ENCODE data around the gene TMPRSS12. TPM values are rescaled to one million over a fixed set of nuclear protein-coding genes. Genes with fewer than 3 reads are reported as not detected.
"Not testable (repeated sequence)": the region's sequence is repeated elsewhere in the genome, so short reads cannot be mapped to it uniquely, and the experiment has no call there.

Gene TMPRSS12
- total RNA-seq, 4 donors from 2014 or later: 0.34 TPM; not detected in 3

DNA sequence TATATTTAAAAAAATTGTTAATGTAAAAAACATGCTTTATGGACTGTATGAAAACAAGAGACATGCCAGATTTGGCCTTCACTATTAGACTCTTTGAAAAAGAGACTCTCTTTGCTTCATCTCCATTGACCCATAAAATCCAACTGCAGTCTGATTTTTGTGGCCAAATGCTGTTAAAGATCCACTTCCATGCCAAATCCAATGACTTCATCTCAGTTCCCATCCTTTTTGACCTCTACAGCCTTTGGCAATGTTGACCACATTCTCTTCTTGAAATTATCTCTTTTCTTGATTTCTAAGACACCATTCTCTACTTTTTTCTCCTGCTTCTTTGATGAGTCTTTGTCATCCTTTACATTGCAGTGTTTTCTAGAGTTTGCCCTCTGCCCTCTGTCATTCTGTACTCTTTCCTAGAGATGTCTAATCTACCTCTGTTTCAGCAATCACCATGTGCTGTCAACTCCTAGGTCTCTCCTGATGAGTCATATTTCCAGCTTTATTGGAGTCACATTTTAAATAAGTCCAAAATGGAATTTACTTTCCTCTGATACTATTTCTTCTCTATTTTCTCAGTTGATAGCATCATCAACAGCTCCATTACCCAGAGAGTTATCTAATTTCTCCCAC, 2.4 kb downstream of the TMPRSS12 start:
- H3K27ac ChIP-seq: no peak overlapping the region
- TF ChIP-seq, protein P1, sequence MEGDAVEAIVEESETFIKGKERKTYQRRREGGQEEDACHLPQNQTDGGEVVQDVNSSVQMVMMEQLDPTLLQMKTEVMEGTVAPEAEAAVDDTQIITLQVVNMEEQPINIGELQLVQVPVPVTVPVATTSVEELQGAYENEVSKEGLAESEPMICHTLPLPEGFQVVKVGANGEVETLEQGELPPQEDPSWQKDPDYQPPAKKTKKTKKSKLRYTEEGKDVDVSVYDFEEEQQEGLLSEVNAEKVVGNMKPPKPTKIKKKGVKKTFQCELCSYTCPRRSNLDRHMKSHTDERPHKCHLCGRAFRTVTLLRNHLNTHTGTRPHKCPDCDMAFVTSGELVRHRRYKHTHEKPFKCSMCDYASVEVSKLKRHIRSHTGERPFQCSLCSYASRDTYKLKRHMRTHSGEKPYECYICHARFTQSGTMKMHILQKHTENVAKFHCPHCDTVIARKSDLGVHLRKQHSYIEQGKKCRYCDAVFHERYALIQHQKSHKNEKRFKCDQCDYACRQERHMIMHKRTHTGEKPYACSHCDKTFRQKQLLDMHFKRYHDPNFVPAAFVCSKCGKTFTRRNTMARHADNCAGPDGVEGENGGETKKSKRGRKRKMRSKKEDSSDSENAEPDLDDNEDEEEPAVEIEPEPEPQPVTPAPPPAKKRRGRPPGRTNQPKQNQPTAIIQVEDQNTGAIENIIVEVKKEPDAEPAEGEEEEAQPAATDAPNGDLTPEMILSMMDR (IDR thresholded peaks at IDR 0.05): no peak
- TF ChIP-seq POLR2AphosphoS5 (IDR thresholded peaks at IDR 0.05): no peak
- no peak for TF ChIP-seq EP300 (IDR thresholded peaks at IDR 0.05)
- TF ChIP-seq POLR2A (IDR thresholded peaks at IDR 0.05): no peak
- no peak overlapping the region for H3K4me3 ChIP-seq
- H3K9me3 ChIP-seq: no peaks in the 10 kb centered on the region
- DNase-seq (ENCODE audit: low spot score in 2 of 2): no peak
- H3K36me3 ChIP-seq: no peaks in the 10 kb centered on the region
- no peaks in the 10 kb centered on the region for H3K27me3 ChIP-seq
- H3K4me1 ChIP-seq: peaks cover 2% of the 10 kb centered on the region

DNA sequence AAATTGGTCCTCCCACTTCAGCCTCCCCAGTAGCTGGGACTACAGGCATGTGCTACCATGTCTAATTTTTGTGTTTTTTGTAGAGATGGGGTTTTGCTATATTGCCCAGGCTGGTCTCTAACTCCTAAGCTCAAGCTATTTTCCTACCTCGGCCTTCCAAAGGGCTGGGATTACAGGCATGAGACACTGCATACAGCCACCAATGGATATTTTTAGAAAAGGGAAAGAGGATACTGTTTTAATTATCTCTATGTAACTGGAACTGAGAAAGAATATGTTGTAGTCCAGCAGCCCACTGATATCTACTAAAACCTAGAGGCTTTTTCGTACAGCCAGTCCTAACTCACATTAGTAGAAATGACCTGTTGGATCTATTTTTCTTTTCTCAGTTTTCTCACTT, 6.2 kb downstream of the TMPRSS12 start:
- TF ChIP-seq POLR2AphosphoS5 (IDR thresholded peaks at IDR 0.05) (no peak), POLR2A (IDR thresholded peaks at IDR 0.05) (no peak), EP300 (IDR thresholded peaks at IDR 0.05) (no peak)
- TF ChIP-seq, protein P1 (IDR thresholded peaks at IDR 0.05): no peak
- DNase-seq (ENCODE audit: low spot score in 2 of 2): no peak
- WGBS: 69% methylated on average over 2 of the region's 2 CpGs
- H3K4me3 ChIP-seq: no peak overlapping the region
- no peaks in the 10 kb centered on the region for H3K9me3 ChIP-seq
- H3K27me3 ChIP-seq: no peaks in the 10 kb centered on the region
- H3K4me1 ChIP-seq: no peaks in the 10 kb centered on the region
- H3K36me3 ChIP-seq: no peaks in the 10 kb centered on the region
- H3K27ac ChIP-seq: no peak overlapping the region

DNA sequence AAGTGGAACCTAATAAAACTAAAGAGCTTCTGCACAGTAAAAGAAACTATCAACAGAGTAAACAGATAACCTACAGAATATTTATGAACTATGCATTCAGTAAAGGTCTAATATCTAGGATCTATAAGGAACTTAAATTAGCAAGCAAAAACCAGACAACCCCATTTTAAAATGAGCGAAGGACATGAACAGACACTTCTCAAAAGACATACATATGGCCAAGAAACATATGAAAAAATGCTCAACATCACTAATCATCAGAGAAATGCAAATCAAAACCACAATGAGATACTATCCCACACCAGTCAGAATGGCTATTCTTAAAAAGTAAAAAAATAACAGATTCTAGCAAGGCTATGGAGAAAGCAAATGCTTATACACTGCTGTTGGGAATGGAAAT, 12.5 kb downstream of the TMPRSS12 start:
- H3K27me3 ChIP-seq; H3K36me3 ChIP-seq; DNase-seq (ENCODE audit: low spot score in 2 of 2); H3K27ac ChIP-seq; H3K9me3 ChIP-seq; H3K4me1 ChIP-seq; H3K4me3 ChIP-seq: not testable (repeated sequence)
- WGBS: 89% methylated on average over 1 of the region's 1 CpG

DNA sequence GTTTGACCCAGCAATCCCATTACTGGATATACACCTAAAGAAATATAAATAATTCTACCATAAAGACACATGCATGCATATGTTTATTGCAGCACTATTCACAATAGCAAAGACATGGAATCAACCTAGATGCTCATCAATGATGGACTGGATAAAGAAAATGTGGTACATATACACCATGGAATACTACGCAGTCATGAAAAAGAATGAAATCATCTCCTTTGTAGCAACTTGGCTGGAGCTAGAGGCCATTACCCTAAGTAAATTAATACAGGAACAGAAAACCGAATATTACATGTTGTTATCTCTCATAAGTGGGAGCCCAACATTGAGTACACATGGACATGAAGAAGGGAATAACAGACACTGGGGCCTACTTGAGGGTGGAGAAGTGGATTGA, 13.0 kb downstream of the TMPRSS12 start:
- not testable (repeated sequence) for H3K27ac ChIP-seq; H3K4me3 ChIP-seq; H3K9me3 ChIP-seq; DNase-seq (ENCODE audit: low spot score in 2 of 2); H3K4me1 ChIP-seq; H3K36me3 ChIP-seq; H3K27me3 ChIP-seq
- 84% methylated on average over 2 of the region's 2 CpGs for WGBS

DNA sequence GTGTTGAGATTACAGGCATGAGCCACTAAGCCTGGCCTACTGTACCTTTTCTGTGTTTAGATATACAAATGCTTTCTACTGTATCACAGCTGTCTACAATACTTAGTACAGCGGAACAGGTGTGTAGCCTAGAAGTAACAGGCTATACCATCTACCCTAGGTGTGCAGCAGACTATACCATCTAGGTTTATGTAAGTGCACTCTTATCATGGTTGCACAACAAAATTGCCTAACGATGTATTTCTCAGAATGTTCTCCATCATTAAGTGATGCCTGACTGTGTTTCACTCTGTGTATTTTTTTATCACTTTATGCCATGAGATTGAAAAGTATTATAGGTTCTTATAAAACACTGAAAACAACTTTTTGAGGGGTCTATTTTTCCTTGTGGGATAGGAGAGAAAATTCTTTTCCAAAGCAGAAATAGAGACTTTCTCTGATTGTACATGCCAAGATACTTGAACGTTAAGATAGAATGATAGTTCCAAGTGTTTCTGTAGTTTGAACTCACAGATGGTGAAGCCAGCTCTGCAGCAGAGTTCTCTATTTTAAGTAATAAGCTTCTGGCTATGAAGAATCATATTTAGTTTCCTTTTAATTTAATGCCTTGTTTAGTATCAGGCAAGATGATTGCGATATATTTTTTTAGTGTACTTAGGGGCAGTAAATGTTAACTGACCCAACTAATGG, 17.0 kb downstream of the TMPRSS12 start:
- no peak overlapping the region for H3K4me3 ChIP-seq
- H3K4me1 ChIP-seq: no peaks in the 10 kb centered on the region
- no peaks in the 10 kb centered on the region for H3K9me3 ChIP-seq
- DNase-seq (ENCODE audit: low spot score in 2 of 2): no peak
- 52% methylated on average over 4 of the region's 4 CpGs for WGBS
- H3K27me3 ChIP-seq: no peaks in the 10 kb centered on the region
- TF ChIP-seq POLR2AphosphoS5 (IDR thresholded peaks at IDR 0.05) (no peak), EP300 (IDR thresholded peaks at IDR 0.05) (no peak), POLR2A (IDR thresholded peaks at IDR 0.05) (no peak)
- TF ChIP-seq, protein P1 (IDR thresholded peaks at IDR 0.05): no peak
- no peak overlapping the region for H3K27ac ChIP-seq
- no peaks in the 10 kb centered on the region for H3K36me3 ChIP-seq

DNA sequence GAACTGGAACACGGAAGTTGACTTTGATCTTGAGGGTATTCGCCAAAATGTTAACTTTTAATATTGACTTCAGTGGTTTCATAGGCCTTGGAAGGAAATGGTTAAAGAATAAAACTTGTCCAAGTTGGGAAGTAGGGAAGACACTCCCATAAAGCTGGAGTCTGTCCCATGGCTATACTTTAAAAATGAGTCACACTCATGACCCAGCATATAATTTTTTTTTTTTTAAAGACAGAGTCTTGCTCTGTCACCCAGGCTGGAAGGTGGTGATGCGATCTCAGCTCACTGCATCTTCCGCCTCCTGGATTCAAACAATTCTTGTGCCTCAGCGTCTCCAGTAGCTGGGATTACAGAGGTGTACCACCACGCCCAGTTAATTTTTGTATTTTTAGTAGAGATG, 19.6 kb downstream of the TMPRSS12 start:
- DNase-seq (ENCODE audit: low spot score in 2 of 2): no peak
- no peak overlapping the region for H3K27ac ChIP-seq
- no peaks in the 10 kb centered on the region for H3K9me3 ChIP-seq
- TF ChIP-seq POLR2A (IDR thresholded peaks at IDR 0.05): no peak
- TF ChIP-seq POLR2AphosphoS5 (IDR thresholded peaks at IDR 0.05): no peak
- TF ChIP-seq, protein P1 (IDR thresholded peaks at IDR 0.05): no peak
- TF ChIP-seq EP300 (IDR thresholded peaks at IDR 0.05): no peak
- H3K36me3 ChIP-seq: no peaks in the 10 kb centered on the region
- WGBS: 69% methylated on average over 6 of the region's 6 CpGs
- no peak overlapping the region for H3K4me3 ChIP-seq
- H3K4me1 ChIP-seq: no peaks in the 10 kb centered on the region
- H3K27me3 ChIP-seq: no peaks in the 10 kb centered on the region
